ENCODE measurements around the gene SOD2. TPM values are rescaled to one million over a fixed set of nuclear protein-coding genes. Genes with fewer than 3 reads are reported as not detected.

SOD2 gene
- total and polyA plus RNA-seq, 2 of the 13 experiments (the other 11 are each of a cell fraction or from before 2014, with no cell fraction given) = 304 to 309 TPM

DNA sequence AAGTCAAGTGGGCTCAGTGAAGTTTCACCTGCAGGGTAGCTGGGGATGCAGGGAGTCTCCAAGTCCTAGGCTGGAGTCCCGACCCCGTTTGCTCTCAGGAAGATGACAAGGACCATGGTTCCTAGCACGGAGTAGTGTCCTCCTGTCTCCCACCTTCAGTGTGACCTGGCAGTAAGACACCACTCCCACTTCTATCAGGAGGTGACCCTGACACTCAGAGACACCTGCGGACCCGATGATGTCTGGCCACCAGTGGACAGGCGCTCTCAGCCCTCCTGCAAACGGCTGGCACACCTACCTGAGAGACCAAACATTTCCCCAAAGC lies 1.1 kb downstream of the SOD2 start (continued):
- TF ChIP-seq, protein P1, sequence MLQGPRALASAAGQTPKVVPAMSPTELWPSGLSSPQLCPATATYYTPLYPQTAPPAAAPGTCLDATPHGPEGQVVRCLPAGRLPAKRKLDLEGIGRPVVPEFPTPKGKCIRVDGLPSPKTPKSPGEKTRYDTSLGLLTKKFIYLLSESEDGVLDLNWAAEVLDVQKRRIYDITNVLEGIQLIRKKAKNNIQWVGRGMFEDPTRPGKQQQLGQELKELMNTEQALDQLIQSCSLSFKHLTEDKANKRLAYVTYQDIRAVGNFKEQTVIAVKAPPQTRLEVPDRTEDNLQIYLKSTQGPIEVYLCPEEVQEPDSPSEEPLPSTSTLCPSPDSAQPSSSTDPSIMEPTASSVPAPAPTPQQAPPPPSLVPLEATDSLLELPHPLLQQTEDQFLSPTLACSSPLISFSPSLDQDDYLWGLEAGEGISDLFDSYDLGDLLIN (CRISPR knock-in tag; IDR thresholded peaks at IDR 0.05; ENCODE audit: borderline replicate concordance) = no peak
- 0 out of 2 replicates have a peak, but pooled peaks have one; percentile 39 for TF ChIP-seq CHCHD3 (CRISPR knock-in tag; IDR thresholded peaks at IDR 0.05)
- peak; percentile 19; the same call in 1 of the 2 replicates for TF ChIP-seq SSRP1 (CRISPR knock-in tag; IDR thresholded peaks at IDR 0.05)
- TF ChIP-seq, protein P2, sequence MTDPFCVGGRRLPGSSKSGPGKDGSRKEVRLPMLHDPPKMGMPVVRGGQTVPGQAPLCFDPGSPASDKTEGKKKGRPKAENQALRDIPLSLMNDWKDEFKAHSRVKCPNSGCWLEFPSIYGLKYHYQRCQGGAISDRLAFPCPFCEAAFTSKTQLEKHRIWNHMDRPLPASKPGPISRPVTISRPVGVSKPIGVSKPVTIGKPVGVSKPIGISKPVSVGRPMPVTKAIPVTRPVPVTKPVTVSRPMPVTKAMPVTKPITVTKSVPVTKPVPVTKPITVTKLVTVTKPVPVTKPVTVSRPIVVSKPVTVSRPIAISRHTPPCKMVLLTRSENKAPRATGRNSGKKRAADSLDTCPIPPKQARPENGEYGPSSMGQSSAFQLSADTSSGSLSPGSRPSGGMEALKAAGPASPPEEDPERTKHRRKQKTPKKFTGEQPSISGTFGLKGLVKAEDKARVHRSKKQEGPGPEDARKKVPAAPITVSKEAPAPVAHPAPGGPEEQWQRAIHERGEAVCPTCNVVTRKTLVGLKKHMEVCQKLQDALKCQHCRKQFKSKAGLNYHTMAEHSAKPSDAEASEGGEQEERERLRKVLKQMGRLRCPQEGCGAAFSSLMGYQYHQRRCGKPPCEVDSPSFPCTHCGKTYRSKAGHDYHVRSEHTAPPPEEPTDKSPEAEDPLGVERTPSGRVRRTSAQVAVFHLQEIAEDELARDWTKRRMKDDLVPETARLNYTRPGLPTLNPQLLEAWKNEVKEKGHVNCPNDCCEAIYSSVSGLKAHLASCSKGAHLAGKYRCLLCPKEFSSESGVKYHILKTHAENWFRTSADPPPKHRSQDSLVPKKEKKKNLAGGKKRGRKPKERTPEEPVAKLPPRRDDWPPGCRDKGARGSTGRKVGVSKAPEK (CRISPR knock-in tag; IDR thresholded peaks at IDR 0.05; ENCODE audit: borderline replicate concordance) = peak; percentile 84; the same call in 1 of the 2 replicates
- 0 out of 2 replicates have a peak, but pooled peaks have one; percentile 18 for TF ChIP-seq TAF1 (CRISPR knock-in tag; IDR thresholded peaks at IDR 0.05)
- TF ChIP-seq, protein P3, sequence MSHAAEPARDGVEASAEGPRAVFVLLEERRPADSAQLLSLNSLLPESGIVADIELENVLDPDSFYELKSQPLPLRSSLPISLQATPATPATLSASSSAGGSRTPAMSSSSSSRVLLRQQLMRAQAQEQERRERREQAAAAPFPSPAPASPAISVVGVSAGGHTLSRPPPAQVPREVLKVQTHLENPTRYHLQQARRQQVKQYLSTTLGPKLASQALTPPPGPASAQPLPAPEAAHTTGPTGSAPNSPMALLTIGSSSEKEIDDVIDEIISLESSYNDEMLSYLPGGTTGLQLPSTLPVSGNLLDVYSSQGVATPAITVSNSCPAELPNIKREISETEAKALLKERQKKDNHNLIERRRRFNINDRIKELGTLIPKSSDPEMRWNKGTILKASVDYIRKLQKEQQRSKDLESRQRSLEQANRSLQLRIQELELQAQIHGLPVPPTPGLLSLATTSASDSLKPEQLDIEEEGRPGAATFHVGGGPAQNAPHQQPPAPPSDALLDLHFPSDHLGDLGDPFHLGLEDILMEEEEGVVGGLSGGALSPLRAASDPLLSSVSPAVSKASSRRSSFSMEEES (CRISPR knock-in tag; IDR thresholded peaks at IDR 0.05) = peak; percentile 20; the same call in 1 of the 2 replicates
- peak; percentile 13; the same call in 1 of the 2 replicates for TF ChIP-seq FOSL2 (CRISPR knock-in tag; IDR thresholded peaks at IDR 0.05)
- peak; percentile 22 for TF ChIP-seq RBM22 (optimal IDR thresholded peaks at IDR 0.05; ENCODE audit: low read length)
- TF ChIP-seq ATF7-NPFF (CRISPR knock-in tag; IDR thresholded peaks at IDR 0.05; ENCODE audit: low read depth) = 0 out of 2 replicates have a peak, but pooled peaks have one; percentile 61
- TF ChIP-seq MYC (CRISPR knock-in tag; IDR thresholded peaks at IDR 0.05; ENCODE audit: borderline replicate concordance) = no peak
- peak; percentile 58 for TF ChIP-seq SALL1 (CRISPR knock-in tag; IDR thresholded peaks at IDR 0.05)
- TF ChIP-seq NR2C2 (CRISPR knock-in tag; IDR thresholded peaks at IDR 0.05; ENCODE audit: borderline replicate concordance) = no peak
- TF ChIP-seq HNRNPL (IDR thresholded peaks at IDR 0.05; ENCODE audit: low read depth, low read length) = no peak
- no peak for TF ChIP-seq SOX13 (IDR thresholded peaks at IDR 0.05)
- no peak for TF ChIP-seq SOX13 (CRISPR knock-in tag; conservative IDR thresholded peaks at IDR 0.05 in 1 of 2, IDR thresholded peaks at IDR 0.05 in 1 of 2)
- TF ChIP-seq ARNT2 (CRISPR knock-in tag; IDR thresholded peaks at IDR 0.05; ENCODE audit: low read depth) = 0 out of 2 replicates have a peak, but pooled peaks have one; percentile 29
- TF ChIP-seq, protein P4, sequence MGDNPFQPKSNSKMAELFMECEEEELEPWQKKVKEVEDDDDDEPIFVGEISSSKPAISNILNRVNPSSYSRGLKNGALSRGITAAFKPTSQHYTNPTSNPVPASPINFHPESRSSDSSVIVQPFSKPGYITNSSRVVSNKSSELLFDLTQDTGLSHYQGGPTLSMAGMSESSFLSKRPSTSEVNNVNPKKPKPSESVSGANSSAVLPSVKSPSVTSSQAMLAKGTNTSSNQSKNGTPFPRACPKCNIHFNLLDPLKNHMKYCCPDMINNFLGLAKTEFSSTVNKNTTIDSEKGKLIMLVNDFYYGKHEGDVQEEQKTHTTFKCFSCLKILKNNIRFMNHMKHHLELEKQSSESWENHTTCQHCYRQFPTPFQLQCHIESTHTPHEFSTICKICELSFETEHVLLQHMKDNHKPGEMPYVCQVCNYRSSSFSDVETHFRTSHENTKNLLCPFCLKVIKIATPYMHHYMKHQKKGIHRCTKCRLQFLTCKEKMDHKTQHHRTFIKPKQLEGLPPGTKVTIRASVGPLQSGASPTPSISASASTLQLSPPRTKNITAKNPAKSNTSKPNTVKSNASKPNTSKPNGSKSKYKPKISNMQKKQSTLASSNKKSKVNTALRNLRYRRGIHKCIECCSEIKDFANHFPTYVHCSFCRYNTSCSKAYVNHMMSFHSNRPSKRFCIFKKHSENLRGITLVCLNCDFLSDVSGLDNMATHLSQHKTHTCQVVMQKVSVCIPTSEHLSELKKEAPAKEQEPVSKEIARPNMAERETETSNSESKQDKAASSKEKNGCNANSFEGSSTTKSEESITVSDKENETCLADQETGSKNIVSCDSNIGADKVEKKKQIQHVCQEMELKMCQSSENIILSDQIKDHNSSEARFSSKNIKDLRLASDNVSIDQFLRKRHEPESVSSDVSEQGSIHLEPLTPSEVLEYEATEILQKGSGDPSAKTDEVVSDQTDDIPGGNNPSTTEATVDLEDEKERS (CRISPR knock-in tag; IDR thresholded peaks at IDR 0.05) = no peak
- 0 out of 2 replicates have a peak, but pooled peaks have one; percentile 25 for TF ChIP-seq SP4 (CRISPR knock-in tag; IDR thresholded peaks at IDR 0.05)
- TF ChIP-seq ATRX (CRISPR knock-in tag; IDR thresholded peaks at IDR 0.05; ENCODE audit: borderline replicate concordance) = no peak
- 0 out of 2 replicates have a peak, but pooled peaks have one; percentile 7 for TF ChIP-seq HOXA5 (CRISPR knock-in tag; IDR thresholded peaks at IDR 0.05)
- peak; percentile 36; the same call in 1 of the 2 replicates for TF ChIP-seq KDM5B (CRISPR knock-in tag; IDR thresholded peaks at IDR 0.05; ENCODE audit: borderline replicate concordance)
